A549 (cell line): Measurements from ENCODE around the gene RXFP1. TPM values are rescaled to one million over a fixed set of nuclear protein-coding genes. Genes with fewer than 3 reads are reported as not detected.

Source experiments
- ATAC-seq, 2 experiments: fragments of 200-7000 bp in 1 of 2; fragments of >200 bp in 1 of 2; cut with Nextera tagmentation in 1 of 2; cut with Tn5 transposase in 1 of 2; 3 replicates each; pipeline versions ENCODE4 v1.8.0 to v1.9.1; 2018 to 2020; ENCODE audit warnings: mild to moderate bottlenecking in 1 of 2, moderate library complexity in 1 of 2
- CTCF ChIA-PET: fragments of 300-600 bp; sonication (Branson Sonifier 250); formaldehyde crosslinking; extraction: SDS; loops from one replicate; lab custom pipeline; 2021; ENCODE audit warnings: antibody characterized with exemption, inconsistent platforms; lab: Yijun Ruan, JAX
- POLR2A ChIA-PET: fragments of 350-600 bp; formaldehyde crosslinking; extraction: SDS; loops from one replicate; lab custom pipeline; 2021; ENCODE audit warnings: antibody characterized with exemption, inconsistent platforms; lab: Yijun Ruan, JAX
- DNase-seq, 2 experiments: peaks; one replicate each; pipeline versions ENCODE4 v3.0.0 to v3.0.0-alpha.2; 2011 to 2016; ENCODE audit warnings: low read depth in 1 of 2, low spot score in 1 of 2
- FAIRE-seq: peaks from 2 replicates; lab custom pipeline; 2011; peaks lifted over from hg19 to GRCh38; lab: Jason Lieb, UNC
- H3K27ac ChIP-seq, 2 experiments: fragments of >200 bp; sonication (Bioruptor Twin); formaldehyde crosslinking; 3 replicates each; pipeline ENCODE4 v1.5.1; 2016 to 2017
- H3K4me1 ChIP-seq: fragments of >200 bp; sonication (Bioruptor Twin); formaldehyde crosslinking; 3 replicates; pipeline ENCODE4 v1.6.1; 2016
- H3K4me2 ChIP-seq: fragments of >200 bp; sonication (Bioruptor Twin); formaldehyde crosslinking; 3 replicates; pipeline ENCODE4 v1.6.1; 2016
- H3K4me3 ChIP-seq: fragments of >200 bp; sonication (Bioruptor Twin); formaldehyde crosslinking; 3 replicates; pipeline ENCODE4 v1.5.1; 2016
- H3K9me3 ChIP-seq: fragments of >200 bp; sonication (Bioruptor Twin); formaldehyde crosslinking; 3 replicates; pipeline ENCODE4 v1.6.1; 2016
- CBX8 ChIP-seq: fragments of 200-600 bp; sonication (generic); IDR thresholded peaks from 2 replicates; pipeline ENCODE4 v1.6.1; 2016
- CTCF ChIP-seq: fragments of >200 bp; sonication (Bioruptor Twin); formaldehyde crosslinking; IDR thresholded peaks from 3 replicates; pipeline ENCODE4 v1.5.1; 2016
- E2F6 ChIP-seq: IDR thresholded peaks from 2 replicates; pipeline ENCODE4 v1.6.1; 2012; ENCODE audit warnings: low read depth, borderline replicate concordance
- EHMT2 ChIP-seq: fragments of 200-600 bp; sonication (generic); IDR thresholded peaks from 2 replicates; pipeline ENCODE4 v1.6.1; 2016; ENCODE audit warnings: antibody characterized with exemption, low read depth, mild to moderate bottlenecking, moderate library complexity
- ESRRA ChIP-seq: fragments of 150-350 bp; IDR thresholded peaks from 2 replicates; pipeline ENCODE4 v1.6.1; 2014; ENCODE audit warnings: mild to moderate bottlenecking, low read length, borderline replicate concordance
- FOSL2 ChIP-seq, 2 experiments: fragments of 450-650 bp in 1 of 2; fragments of >200 bp in 1 of 2; sonication (Bioruptor Twin) in 1 of 2; formaldehyde crosslinking; IDR thresholded peaks; 2 replicates each; pipeline versions ENCODE4 v1.5.0 to v1.6.1; 2016 to 2020; ENCODE audit warnings: mild to moderate bottlenecking in 1 of 2, moderate library complexity in 1 of 2
- JUNB ChIP-seq: fragments of >200 bp; sonication (Bioruptor Twin); formaldehyde crosslinking; IDR thresholded peaks from 2 replicates; pipeline ENCODE4 v1.6.1; 2016
- KDM1A ChIP-seq: fragments of 200-600 bp; sonication (generic); IDR thresholded peaks from 2 replicates; pipeline ENCODE4 v1.6.1; 2016; ENCODE audit warnings: low read depth, mild to moderate bottlenecking
- MAFK ChIP-seq: fragments of 450-650 bp; IDR thresholded peaks from 2 replicates; pipeline ENCODE4 v1.6.1; 2014; ENCODE audit not compliant: partially characterized antibody
- MYC ChIP-seq: IDR thresholded peaks from 2 replicates; pipeline ENCODE4 v1.6.1; 2012; ENCODE audit warnings: mild to moderate bottlenecking, inconsistent platforms, low read length, improper control_type of control experiment, borderline replicate concordance
- PBX3 ChIP-seq: IDR thresholded peaks from 2 replicates; pipeline ENCODE4 v1.6.1; 2012
- PHF8 ChIP-seq: fragments of 200-600 bp; sonication (generic); IDR thresholded peaks from 2 replicates; pipeline ENCODE4 v1.6.1; 2016; ENCODE audit warnings: low read depth, mild to moderate bottlenecking, antibody characterized with exemption, moderate library complexity, borderline replicate concordance
- RFX5 ChIP-seq: fragments of 450-650 bp; IDR thresholded peaks from 2 replicates; pipeline ENCODE4 v1.7.1; 2014; ENCODE audit warnings: antibody characterized with exemption, mild to moderate bottlenecking, moderate library complexity
- SMC3 ChIP-seq: fragments of >200 bp; sonication (Bioruptor Twin); formaldehyde crosslinking; IDR thresholded peaks from 3 replicates; pipeline ENCODE4 v1.6.1; 2018; ENCODE audit warnings: inconsistent platforms
- TFCP2L1 ChIP-seq: fragments of 250-450 bp; sonication (Bioruptor Pico); IDR thresholded peaks from 2 replicates; pipeline ENCODE4 v1.5.0; 2021; ENCODE audit warnings: mild to moderate bottlenecking
- WGBS: methylation state at CpG from one replicate; pipeline ENCODE4 v1.1.6; 2017; ENCODE audit errors: missing lambda C conversion rate; 5-methylcytosine and 5-hydroxymethylcytosine counted together
- polyA plus RNA-seq, 4 experiments: library from polyadenylated mRNA; depleted of rRNA in 3 of 4; stranded (reverse); fragments of >200 nt; fragmentation: RNase III in 1 of 4; extraction: RNeasy Plus Mini Kit Qiagen cat#74134 plus additional on column Dnase treatment in 1 of 4; gene quantifications; 2 replicates in 3 of 4; 3 replicates in 1 of 4; pipeline ENCODE4 v1.2.3, GENCODE V29; 2011 to 2017
- TF ChIP-seq, protein P1 (sequence below): IDR thresholded peaks from 2 replicates; pipeline ENCODE4 v1.6.1; 2012
- TF ChIP-seq, protein P2 (sequence below): fragments of 200-600 bp; sonication (generic); IDR thresholded peaks from 2 replicates; pipeline ENCODE4 v1.6.1; 2016; ENCODE audit warnings: antibody characterized with exemption, mild to moderate bottlenecking, moderate library complexity

RXFP1 gene
- polyA plus RNA-seq, 2 of the 4 experiments (the other 2 are of a cell fraction): not detected

GRCh38 chr4:158617956-158618355 is 96.3 kb downstream of the RXFP1 start:
- POLR2A ChIA-PET: no interaction called here
- ATAC-seq: no peak
- H3K4me2 ChIP-seq: no peak overlapping the region
- TF ChIP-seq TFCP2L1 (no peak), PBX3 (no peak)
- TF ChIP-seq, protein P1, sequence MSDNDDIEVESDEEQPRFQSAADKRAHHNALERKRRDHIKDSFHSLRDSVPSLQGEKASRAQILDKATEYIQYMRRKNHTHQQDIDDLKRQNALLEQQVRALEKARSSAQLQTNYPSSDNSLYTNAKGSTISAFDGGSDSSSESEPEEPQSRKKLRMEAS: no peak
- TF ChIP-seq, all 56 proteins: peak for 0
- no peaks in the 10 kb centered on the region for H3K4me1 ChIP-seq
- no peak for DNase-seq
- FAIRE-seq: no peak
- H3K9me3 ChIP-seq: no peaks in the 10 kb centered on the region
- CTCF ChIA-PET: interaction anchor here (1.3 to 1.4 kb wide), 2 partner anchors 11 to 362 kb away, joined by 4 to 5 read pairs; no protein-coding TSS in a partner anchor
- H3K27ac ChIP-seq: no peak overlapping the region
- no peak overlapping the region for H3K4me3 ChIP-seq

DNA sequence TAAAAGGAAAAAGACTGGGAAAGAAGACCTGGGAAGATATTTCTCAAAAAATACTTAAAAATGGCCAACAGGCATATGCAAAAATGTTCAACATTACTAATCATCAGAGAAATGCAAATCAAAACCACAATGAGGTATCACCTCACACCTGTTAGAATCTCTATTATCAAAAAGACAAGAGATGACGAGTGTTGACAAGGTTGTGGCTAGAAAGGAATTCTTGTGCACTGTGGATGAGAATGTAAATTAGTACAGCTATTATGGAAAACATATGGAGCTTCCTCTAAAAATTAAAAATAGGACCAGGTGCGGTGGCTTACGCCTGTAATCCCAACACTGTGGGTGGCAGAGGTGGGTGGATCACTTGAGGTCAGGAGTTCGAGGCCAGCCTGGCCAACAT is 100.0 kb downstream of the RXFP1 start:
- H3K4me1 ChIP-seq: no peaks in the 10 kb centered on the region
- ATAC-seq (no peak), DNase-seq (no peak), FAIRE-seq (no peak)
- TF ChIP-seq PBX3: no peak
- no peak for TF ChIP-seq SMC3
- TF ChIP-seq MAFK: no peak
- no peak for TF ChIP-seq ESRRA
- TF ChIP-seq EHMT2: no peak
- TF ChIP-seq MYC: no peak
- TF ChIP-seq JUNB: no peak
- no peak for TF ChIP-seq FOSL2 (IDR thresholded peaks at IDR 0.05)
- no peak for TF ChIP-seq FOSL2 (CRISPR knock-in tag; IDR thresholded peaks at IDR 0.05)
- TF ChIP-seq E2F6: no peak
- TF ChIP-seq PHF8: no peak
- TF ChIP-seq CTCF: no peak
- no peak for TF ChIP-seq KDM1A
- TF ChIP-seq, protein P2, sequence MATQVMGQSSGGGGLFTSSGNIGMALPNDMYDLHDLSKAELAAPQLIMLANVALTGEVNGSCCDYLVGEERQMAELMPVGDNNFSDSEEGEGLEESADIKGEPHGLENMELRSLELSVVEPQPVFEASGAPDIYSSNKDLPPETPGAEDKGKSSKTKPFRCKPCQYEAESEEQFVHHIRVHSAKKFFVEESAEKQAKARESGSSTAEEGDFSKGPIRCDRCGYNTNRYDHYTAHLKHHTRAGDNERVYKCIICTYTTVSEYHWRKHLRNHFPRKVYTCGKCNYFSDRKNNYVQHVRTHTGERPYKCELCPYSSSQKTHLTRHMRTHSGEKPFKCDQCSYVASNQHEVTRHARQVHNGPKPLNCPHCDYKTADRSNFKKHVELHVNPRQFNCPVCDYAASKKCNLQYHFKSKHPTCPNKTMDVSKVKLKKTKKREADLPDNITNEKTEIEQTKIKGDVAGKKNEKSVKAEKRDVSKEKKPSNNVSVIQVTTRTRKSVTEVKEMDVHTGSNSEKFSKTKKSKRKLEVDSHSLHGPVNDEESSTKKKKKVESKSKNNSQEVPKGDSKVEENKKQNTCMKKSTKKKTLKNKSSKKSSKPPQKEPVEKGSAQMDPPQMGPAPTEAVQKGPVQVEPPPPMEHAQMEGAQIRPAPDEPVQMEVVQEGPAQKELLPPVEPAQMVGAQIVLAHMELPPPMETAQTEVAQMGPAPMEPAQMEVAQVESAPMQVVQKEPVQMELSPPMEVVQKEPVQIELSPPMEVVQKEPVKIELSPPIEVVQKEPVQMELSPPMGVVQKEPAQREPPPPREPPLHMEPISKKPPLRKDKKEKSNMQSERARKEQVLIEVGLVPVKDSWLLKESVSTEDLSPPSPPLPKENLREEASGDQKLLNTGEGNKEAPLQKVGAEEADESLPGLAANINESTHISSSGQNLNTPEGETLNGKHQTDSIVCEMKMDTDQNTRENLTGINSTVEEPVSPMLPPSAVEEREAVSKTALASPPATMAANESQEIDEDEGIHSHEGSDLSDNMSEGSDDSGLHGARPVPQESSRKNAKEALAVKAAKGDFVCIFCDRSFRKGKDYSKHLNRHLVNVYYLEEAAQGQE: no peak
- no peak for TF ChIP-seq RFX5
- TF ChIP-seq CBX8: no peak
- POLR2A ChIA-PET: no interaction called here
- H3K4me2 ChIP-seq: no peak overlapping the region
- no peak overlapping the region for H3K27ac ChIP-seq
- 80% methylated on average over 4 of the region's 4 CpGs for WGBS
- H3K4me3 ChIP-seq: no peak overlapping the region
- CTCF ChIA-PET: no interaction called here
- H3K9me3 ChIP-seq: no peaks in the 10 kb centered on the region
